Neural progenitor cell (in vitro differentiated cells): ENCODE results near the gene LZTFL1. TPM values are rescaled to one million over a fixed set of nuclear protein-coding genes. Genes with fewer than 3 reads are reported as not detected.

Source experiments
- DNase-seq: peaks from one replicate; pipeline ENCODE4 v3.0.0-alpha.2; 2016; ENCODE audit warnings: low spot score
- H2AFZ ChIP-seq: fragments of 200-600 bp; sonication (generic); replicated peaks from 2 replicates; pipeline ENCODE4 v1.6.1; 2016; ENCODE audit warnings: antibody characterized with exemption
- H3F3A ChIP-seq: fragments of 200-600 bp; sonication (generic); 2 replicates; pipeline ENCODE4 v1.6.1; 2016; ENCODE audit warnings: antibody characterized with exemption, low read depth
- H3K27ac ChIP-seq: fragments of 200-600 bp; sonication (generic); 2 replicates; pipeline ENCODE4 v1.5.1; 2016; ENCODE audit warnings: mild to moderate bottlenecking
- H3K27me3 ChIP-seq: fragments of 200-600 bp; sonication (generic); 2 replicates; pipeline ENCODE4 v1.6.1; 2016; ENCODE audit warnings: mild to moderate bottlenecking, moderate library complexity
- H3K36me3 ChIP-seq: fragments of 200-600 bp; sonication (generic); 2 replicates; pipeline ENCODE4 v1.5.1; 2016
- H3K4me1 ChIP-seq: fragments of 200-600 bp; sonication (generic); 2 replicates; pipeline ENCODE4 v1.6.1; 2016; ENCODE audit warnings: mixed run types
- H3K4me2 ChIP-seq: fragments of 200-600 bp; sonication (generic); 2 replicates; pipeline ENCODE4 v1.6.1; 2016
- H3K4me3 ChIP-seq: fragments of 200-600 bp; sonication (generic); 2 replicates; pipeline ENCODE4 v1.5.1; 2016
- H3K79me2 ChIP-seq: fragments of 200-600 bp; sonication (generic); 2 replicates; pipeline ENCODE4 v1.6.1; 2016; ENCODE audit warnings: low read depth
- H3K9ac ChIP-seq: fragments of 200-600 bp; sonication (generic); 2 replicates; pipeline ENCODE4 v1.6.1; 2016
- H3K9me3 ChIP-seq: fragments of 200-600 bp; sonication (generic); 2 replicates; pipeline ENCODE4 v1.5.1; 2016; ENCODE audit warnings: low read depth
- H4K20me1 ChIP-seq: fragments of 200-600 bp; sonication (generic); 2 replicates; pipeline ENCODE4 v1.6.1; 2016; ENCODE audit warnings: low read depth
- H3K27ac Mint-ChIP-seq: 3 replicates; pipeline ENCODE4 v1.8.0; 2021; ENCODE audit warnings: mixed read lengths
- H3K27me3 Mint-ChIP-seq: 2 replicates; pipeline ENCODE4 v1.8.0; 2022; ENCODE audit warnings: low read depth, mild to moderate bottlenecking, inconsistent platforms, moderate library complexity, mixed read lengths; ENCODE audit not compliant: insufficient read depth
- H3K36me3 Mint-ChIP-seq: 3 replicates; pipeline ENCODE4 v1.8.0; 2021; ENCODE audit warnings: mixed read lengths
- H3K4me1 Mint-ChIP-seq: 3 replicates; pipeline ENCODE4 v1.8.0; 2021; ENCODE audit warnings: mixed read lengths
- H3K4me3 Mint-ChIP-seq: 3 replicates; pipeline ENCODE4 v1.8.0; 2021; ENCODE audit warnings: mild to moderate bottlenecking, moderate library complexity, mixed read lengths
- H3K9me3 Mint-ChIP-seq: 3 replicates; pipeline ENCODE4 v1.8.0; 2020; ENCODE audit warnings: mixed read lengths
- EZH2 ChIP-seq: fragments of 200-600 bp; sonication (generic); IDR thresholded peaks from 2 replicates; pipeline ENCODE4 v1.6.1; 2017; ENCODE audit warnings: antibody characterized with exemption, mild to moderate bottlenecking, moderate library complexity
- EZH2phosphoT487 ChIP-seq: fragments of 200-600 bp; sonication (generic); IDR thresholded peaks from 2 replicates; pipeline ENCODE4 v1.6.1; 2017; ENCODE audit warnings: antibody characterized with exemption
- total RNA-seq: library from RNA; depleted of rRNA; stranded (reverse); fragments of >200 nt; gene quantifications from 2 replicates; pipeline ENCODE4 v1.2.3, GENCODE V29; 2015; ENCODE audit warnings: low replicate concordance
- TF ChIP-seq, protein P1 (sequence below): fragments of 200-600 bp; sonication (generic); IDR thresholded peaks from 2 replicates; pipeline ENCODE4 v1.5.1; 2017; ENCODE audit warnings: antibody characterized with exemption, mild to moderate bottlenecking

The LZTFL1 gene, protein sequence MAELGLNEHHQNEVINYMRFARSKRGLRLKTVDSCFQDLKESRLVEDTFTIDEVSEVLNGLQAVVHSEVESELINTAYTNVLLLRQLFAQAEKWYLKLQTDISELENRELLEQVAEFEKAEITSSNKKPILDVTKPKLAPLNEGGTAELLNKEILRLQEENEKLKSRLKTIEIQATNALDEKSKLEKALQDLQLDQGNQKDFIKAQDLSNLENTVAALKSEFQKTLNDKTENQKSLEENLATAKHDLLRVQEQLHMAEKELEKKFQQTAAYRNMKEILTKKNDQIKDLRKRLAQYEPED
- 19.0 and 22.5 TPM in 2 replicates for total RNA-seq

DNA sequence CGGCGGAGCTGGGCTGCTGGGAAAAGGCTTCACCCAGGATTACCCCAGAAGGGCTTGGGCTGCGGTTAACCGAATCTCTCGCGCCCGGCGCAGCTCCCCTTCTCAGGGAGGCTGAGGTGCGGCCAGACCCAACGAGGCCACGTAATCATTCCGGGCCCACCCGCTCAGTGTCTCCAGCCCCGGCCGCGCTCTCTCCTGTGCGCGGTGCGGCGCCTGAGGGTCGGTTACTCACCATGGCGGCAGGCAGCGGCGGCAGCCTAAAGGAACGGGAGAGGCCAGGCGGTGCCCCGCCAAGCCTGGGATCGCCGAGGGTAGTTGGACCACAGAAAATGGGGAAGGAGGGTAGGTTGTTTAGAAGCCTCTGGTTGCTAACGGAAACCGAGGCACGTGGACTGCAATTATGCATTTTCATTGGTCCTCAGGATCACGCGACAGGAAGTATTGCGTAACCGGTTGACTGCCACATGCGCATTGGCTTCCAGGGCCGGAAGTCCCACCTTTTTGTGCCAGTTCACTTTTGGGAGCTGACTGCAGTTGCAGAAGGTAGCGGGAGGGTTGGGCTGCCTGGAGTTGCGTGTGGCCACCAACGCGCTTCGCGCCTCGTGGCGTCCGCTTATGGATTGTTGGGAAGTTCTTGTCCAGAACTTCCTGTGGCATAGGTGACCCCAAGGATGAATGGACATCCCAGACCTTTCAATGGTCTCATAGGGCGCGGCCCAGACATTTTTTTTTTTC, at the start of gene LZTFL1:
Gene LZTFL1, minus strand, starts transcription at position 363 of the 735 bp plus-strand sequence. Its CDS starts 128 bp downstream, at position 235.
- no peaks in the 10 kb centered on the region for H3K36me3 ChIP-seq
- H4K20me1 ChIP-seq, result no peaks in the 10 kb centered on the region
- no peak within 1 kb of the TSS for H3K27ac ChIP-seq
- DNase-seq, result peak; percentile 93
- no peaks in the 10 kb centered on the region for H3K79me2 ChIP-seq
- no peaks in the 10 kb centered on the region for H3F3A ChIP-seq
- H2AFZ ChIP-seq, result peak within 1 kb of the TSS; percentile 63
- peak within 1 kb of the TSS; percentile 48 for H3K9ac ChIP-seq
- H3K9me3 ChIP-seq, result no peaks in the 10 kb centered on the region
- H3K4me3 ChIP-seq, result peak within 1 kb of the TSS; percentile 76
- H3K4me3 Mint-ChIP-seq, result peak within 1 kb of the TSS; percentile 94
- H3K4me1 ChIP-seq, result no peaks in the 10 kb centered on the region
- H3K27me3 ChIP-seq, result peaks cover 45% of the 10 kb centered on the region
- H3K36me3 Mint-ChIP-seq, result no peaks in the 10 kb centered on the region
- TF ChIP-seq EZH2phosphoT487 (no peak), EZH2 (no peak)
- TF ChIP-seq, protein P1, sequence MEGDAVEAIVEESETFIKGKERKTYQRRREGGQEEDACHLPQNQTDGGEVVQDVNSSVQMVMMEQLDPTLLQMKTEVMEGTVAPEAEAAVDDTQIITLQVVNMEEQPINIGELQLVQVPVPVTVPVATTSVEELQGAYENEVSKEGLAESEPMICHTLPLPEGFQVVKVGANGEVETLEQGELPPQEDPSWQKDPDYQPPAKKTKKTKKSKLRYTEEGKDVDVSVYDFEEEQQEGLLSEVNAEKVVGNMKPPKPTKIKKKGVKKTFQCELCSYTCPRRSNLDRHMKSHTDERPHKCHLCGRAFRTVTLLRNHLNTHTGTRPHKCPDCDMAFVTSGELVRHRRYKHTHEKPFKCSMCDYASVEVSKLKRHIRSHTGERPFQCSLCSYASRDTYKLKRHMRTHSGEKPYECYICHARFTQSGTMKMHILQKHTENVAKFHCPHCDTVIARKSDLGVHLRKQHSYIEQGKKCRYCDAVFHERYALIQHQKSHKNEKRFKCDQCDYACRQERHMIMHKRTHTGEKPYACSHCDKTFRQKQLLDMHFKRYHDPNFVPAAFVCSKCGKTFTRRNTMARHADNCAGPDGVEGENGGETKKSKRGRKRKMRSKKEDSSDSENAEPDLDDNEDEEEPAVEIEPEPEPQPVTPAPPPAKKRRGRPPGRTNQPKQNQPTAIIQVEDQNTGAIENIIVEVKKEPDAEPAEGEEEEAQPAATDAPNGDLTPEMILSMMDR, result no peak
- no peaks in the 10 kb centered on the region for H3K27me3 Mint-ChIP-seq
- peak within 1 kb of the TSS; percentile 90 for H3K4me2 ChIP-seq
- H3K27ac Mint-ChIP-seq, result peak within 1 kb of the TSS; percentile 58
- peaks cover 7% of the 10 kb centered on the region for H3K4me1 Mint-ChIP-seq
- H3K9me3 Mint-ChIP-seq, result no peaks in the 10 kb centered on the region

DNA sequence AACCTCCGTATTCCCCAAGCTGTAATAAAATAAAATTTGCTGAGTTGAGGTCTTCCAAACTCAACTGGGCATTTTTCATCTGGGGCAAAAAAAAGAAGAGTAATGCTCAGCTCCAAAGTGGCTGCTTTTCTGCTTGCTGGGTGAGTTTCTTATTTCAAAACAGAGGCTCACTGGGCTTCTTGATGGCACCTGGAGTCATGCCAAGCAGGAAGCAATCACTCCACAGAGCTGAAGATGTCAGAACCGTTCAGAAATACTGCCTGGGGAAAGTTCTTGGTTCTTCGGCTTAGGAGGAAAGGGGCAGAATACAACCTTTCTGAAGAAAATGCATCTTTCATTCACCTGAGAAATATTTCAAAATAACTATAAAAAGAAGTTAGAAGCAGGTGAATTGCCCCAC, 48.5 kb upstream of the LZTFL1 start:
- DNase-seq, result no peak
- H3K9me3 ChIP-seq, result no peaks in the 10 kb centered on the region
- Mint-ChIP-seq H3K36me3 (no peaks in the 10 kb centered on the region), H3K4me1 (no peaks in the 10 kb centered on the region), H3K27ac (no peak overlapping the region), H3K27me3 (peaks cover 5% of the 10 kb centered on the region), H3K9me3 (no peaks in the 10 kb centered on the region), H3K4me3 (no peak overlapping the region)
- H2AFZ ChIP-seq, result no peak overlapping the region
- no peak overlapping the region for H3K4me3 ChIP-seq
- no peaks in the 10 kb centered on the region for H3K27me3 ChIP-seq
- no peak overlapping the region for H3K27ac ChIP-seq
- H3K9ac ChIP-seq, result no peak overlapping the region
- no peaks in the 10 kb centered on the region for H4K20me1 ChIP-seq
- H3K4me2 ChIP-seq, result no peak overlapping the region
- no peaks in the 10 kb centered on the region for H3F3A ChIP-seq
- no peaks in the 10 kb centered on the region for H3K4me1 ChIP-seq
- H3K36me3 ChIP-seq, result no peaks in the 10 kb centered on the region
- no peaks in the 10 kb centered on the region for H3K79me2 ChIP-seq
- TF ChIP-seq EZH2phosphoT487 (no peak), EZH2 (no peak)
- TF ChIP-seq, protein P1, result no peak

DNA sequence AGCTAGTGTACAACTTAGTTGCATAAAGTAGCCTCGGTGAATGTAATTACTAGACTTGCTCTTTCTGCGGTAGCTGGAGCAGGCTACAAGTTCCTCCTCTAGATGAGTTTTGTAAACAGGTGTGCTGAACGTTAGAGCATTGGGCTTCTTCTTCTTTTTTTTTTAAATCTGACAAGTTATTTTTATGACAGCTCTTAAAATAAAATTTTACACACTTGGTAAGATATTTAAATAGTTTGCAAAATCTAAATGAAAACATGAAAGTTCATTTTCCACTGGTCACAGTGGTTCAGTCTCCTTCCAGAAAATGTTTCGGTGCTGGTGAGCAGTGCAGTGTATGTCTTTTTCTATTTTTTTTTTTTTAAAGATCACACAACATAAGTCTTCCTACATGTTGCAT, 47.4 kb upstream of the LZTFL1 start:
- no peak overlapping the region for H3K9ac ChIP-seq
- H3K4me3 Mint-ChIP-seq, result no peak overlapping the region
- H2AFZ ChIP-seq, result no peak overlapping the region
- H3K27me3 ChIP-seq, result no peaks in the 10 kb centered on the region
- H3K4me2 ChIP-seq, result no peak overlapping the region
- H3K4me3 ChIP-seq, result no peak overlapping the region
- H4K20me1 ChIP-seq, result no peaks in the 10 kb centered on the region
- TF ChIP-seq EZH2, result no peak
- no peak overlapping the region for H3K27ac ChIP-seq
- no peaks in the 10 kb centered on the region for H3K36me3 Mint-ChIP-seq
- DNase-seq, result no peak
- H3K4me1 Mint-ChIP-seq, result no peaks in the 10 kb centered on the region
- peaks cover 5% of the 10 kb centered on the region for H3K27me3 Mint-ChIP-seq
- no peaks in the 10 kb centered on the region for H3K4me1 ChIP-seq
- H3K27ac Mint-ChIP-seq, result no peak overlapping the region
- no peaks in the 10 kb centered on the region for H3K9me3 ChIP-seq
- H3K79me2 ChIP-seq, result no peaks in the 10 kb centered on the region
- H3F3A ChIP-seq, result no peaks in the 10 kb centered on the region
- no peaks in the 10 kb centered on the region for H3K36me3 ChIP-seq
- no peaks in the 10 kb centered on the region for H3K9me3 Mint-ChIP-seq
